ENCODE results near the gene SLC22A23. TPM values are rescaled to one million over a fixed set of nuclear protein-coding genes. Genes with fewer than 3 reads are reported as not detected.

Gene SLC22A23
- total and polyA plus RNA-seq, 2 experiments from 2014 or later: 2.4 to 7.3 TPM

DNA sequence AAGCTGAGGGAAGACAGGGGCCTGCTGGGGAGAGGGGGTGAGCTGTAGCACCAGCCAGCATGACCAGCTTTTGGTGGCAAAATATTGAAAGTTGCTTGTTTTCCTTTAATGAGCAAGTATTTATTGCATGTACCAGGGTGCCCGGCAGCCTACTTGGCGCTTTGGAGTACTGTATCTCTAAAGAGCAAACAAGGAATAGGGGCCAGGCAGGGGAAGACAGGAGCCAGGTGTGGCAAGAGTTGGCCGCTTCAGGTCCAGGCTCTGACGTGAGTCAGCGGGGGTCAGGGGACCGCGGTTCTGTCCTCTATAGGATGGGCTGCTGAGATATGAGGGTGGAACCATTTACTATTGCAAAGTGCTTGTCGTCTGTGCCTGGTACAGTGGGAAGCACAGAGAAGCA lies 135.0 kb downstream of the SLC22A23 start:
- DNase-seq: no peak
- Histone ChIP-seq H3K27ac (no peak overlapping the region), H3K9me3 (ENCODE audit: low read depth) (no peaks in the 10 kb centered on the region), H3K79me2 (ENCODE audit: insufficient read depth) (no peaks in the 10 kb centered on the region), H4K20me1 (ENCODE audit: insufficient read depth) (no peaks in the 10 kb centered on the region), H3K4me1 (ENCODE audit: insufficient read depth) (peaks cover 23% of the 10 kb centered on the region), H3K4me2 (ENCODE audit: unreplicated experiment) (no peak overlapping the region), H2AFZ (no peak overlapping the region), H3F3A (ENCODE audit: insufficient read depth) (peaks cover 23% of the 10 kb centered on the region), H3K9ac (no peak overlapping the region), H3K27me3 (replicated peaks; ENCODE audit: insufficient read depth) (no peaks in the 10 kb centered on the region), H3K36me3 (ENCODE audit: low read depth) (no peaks in the 10 kb centered on the region), H3K9me2 (ENCODE audit: insufficient read depth) (no peaks in the 10 kb centered on the region), H3K4me3 (no peak overlapping the region)
- no peak for TF ChIP-seq EZH2 (IDR thresholded peaks at IDR 0.05; ENCODE audit: insufficient read depth, poor library complexity, severe bottlenecking)
- TF ChIP-seq EZH2phosphoT487 (IDR thresholded peaks at IDR 0.05; ENCODE audit: insufficient read depth, low read depth): no peak
- in situ Hi-C loops (cut with MboI): no loop called here
- WGBS, 2 experiments (ENCODE audit: low coverage in 1 of 2, low lambda C conversion rate in 2 of 2, missing lambda C conversion rate in 2 of 2): 96 to 99% methylated on average over 8 of the region's 8 CpGs

- no peak for TF ChIP-seq EZH2phosphoT487 (IDR thresholded peaks at IDR 0.05; ENCODE audit: insufficient read depth, low read depth)
- TF ChIP-seq EZH2 (IDR thresholded peaks at IDR 0.05; ENCODE audit: insufficient read depth, poor library complexity, severe bottlenecking): no peak
- 94 to 97% methylated on average over 11 of the region's 11 CpGs for WGBS, 2 experiments (ENCODE audit: low coverage in 1 of 2, low lambda C conversion rate in 2 of 2, missing lambda C conversion rate in 2 of 2)
- H2AFZ ChIP-seq: no peak overlapping the region
- H3K27ac ChIP-seq: no peak overlapping the region
- no peaks in the 10 kb centered on the region for H3K79me2 ChIP-seq (ENCODE audit: insufficient read depth)
- no peak overlapping the region for H3K9ac ChIP-seq
- no peaks in the 10 kb centered on the region for H3K9me3 ChIP-seq (ENCODE audit: low read depth)
- H3K9me2 ChIP-seq (ENCODE audit: insufficient read depth): no peaks in the 10 kb centered on the region
- no peak overlapping the region for H3K4me3 ChIP-seq
- H4K20me1 ChIP-seq (ENCODE audit: insufficient read depth): no peaks in the 10 kb centered on the region
- H3K27me3 ChIP-seq (replicated peaks; ENCODE audit: insufficient read depth): no peaks in the 10 kb centered on the region
- DNase-seq: no peak
- peaks cover 23% of the 10 kb centered on the region for H3F3A ChIP-seq (ENCODE audit: insufficient read depth)
- peaks cover 23% of the 10 kb centered on the region for H3K4me1 ChIP-seq (ENCODE audit: insufficient read depth)
- no peaks in the 10 kb centered on the region for H3K36me3 ChIP-seq (ENCODE audit: low read depth)
- H3K4me2 ChIP-seq (ENCODE audit: unreplicated experiment): no peak overlapping the region
- in situ Hi-C loops (cut with MboI): no loop called here
Observed at GRCh38 chr6:3321042-3321441, 135.8 kb downstream of the SLC22A23 start.

GRCh38 chr6:3320238-3320811 lies 136.5 kb downstream of the SLC22A23 start:
- H3K9me2 ChIP-seq (ENCODE audit: insufficient read depth): no peaks in the 10 kb centered on the region
- H3F3A ChIP-seq (ENCODE audit: insufficient read depth): peaks cover 17% of the 10 kb centered on the region
- H4K20me1 ChIP-seq (ENCODE audit: insufficient read depth): no peaks in the 10 kb centered on the region
- H2AFZ ChIP-seq: no peak overlapping the region
- H3K36me3 ChIP-seq (ENCODE audit: low read depth): no peaks in the 10 kb centered on the region
- no peak overlapping the region for H3K4me3 ChIP-seq
- WGBS, 2 experiments (ENCODE audit: low coverage in 1 of 2, low lambda C conversion rate in 2 of 2, missing lambda C conversion rate in 2 of 2): 82 to 84% methylated on average over 7 of the region's 7 CpGs
- in situ Hi-C loops (cut with MboI): no loop called here
- TF ChIP-seq EZH2phosphoT487 (IDR thresholded peaks at IDR 0.05; ENCODE audit: insufficient read depth, low read depth) (no peak), EZH2 (IDR thresholded peaks at IDR 0.05; ENCODE audit: insufficient read depth, poor library complexity, severe bottlenecking) (no peak)
- H3K4me2 ChIP-seq (ENCODE audit: unreplicated experiment): no peak overlapping the region
- H3K9ac ChIP-seq: no peak overlapping the region
- H3K4me1 ChIP-seq (ENCODE audit: insufficient read depth): peaks cover 18% of the 10 kb centered on the region
- H3K27me3 ChIP-seq (replicated peaks; ENCODE audit: insufficient read depth): no peaks in the 10 kb centered on the region
- no peaks in the 10 kb centered on the region for H3K9me3 ChIP-seq (ENCODE audit: low read depth)
- no peak overlapping the region for H3K27ac ChIP-seq
- H3K79me2 ChIP-seq (ENCODE audit: insufficient read depth): no peaks in the 10 kb centered on the region
- DNase-seq: no peak

DNA sequence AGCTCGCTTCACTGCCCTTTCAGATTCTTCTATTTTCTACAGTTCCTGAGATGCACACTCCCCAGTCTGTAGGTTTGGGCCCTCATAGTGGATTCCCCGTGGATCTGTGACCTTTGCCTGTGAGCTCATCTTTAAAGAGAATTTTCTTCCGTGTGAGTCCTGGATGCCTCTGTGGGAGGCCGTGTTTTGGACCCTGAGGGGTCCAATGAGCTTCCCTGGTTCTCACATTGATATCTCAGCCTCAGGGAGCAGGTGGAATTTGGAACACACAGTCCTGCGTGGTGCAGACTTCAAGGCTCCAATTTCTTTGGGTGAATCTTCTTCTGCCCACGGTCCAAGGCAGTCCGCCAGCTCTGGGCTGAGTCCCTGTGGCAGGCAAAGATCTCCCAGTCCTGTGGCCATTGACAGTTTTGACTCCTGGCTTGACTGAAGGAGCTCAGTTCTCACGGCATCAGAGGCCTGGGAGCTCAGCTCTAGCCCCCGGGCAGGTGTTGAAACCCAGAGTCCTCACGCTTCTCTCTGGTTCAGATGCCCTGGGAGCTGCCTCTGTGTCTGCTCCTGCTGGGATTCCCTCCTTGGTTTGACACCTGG lies 137.1 kb downstream of the SLC22A23 start:
- 80 to 86% methylated on average over 9 to 10 of the region's 10 CpGs for WGBS, 2 experiments (ENCODE audit: low coverage in 1 of 2, low lambda C conversion rate in 2 of 2, missing lambda C conversion rate in 2 of 2)
- Histone ChIP-seq H3K4me2 (ENCODE audit: unreplicated experiment) (no peak overlapping the region), H2AFZ (no peak overlapping the region), H3K9ac (no peak overlapping the region), H3K9me2 (ENCODE audit: insufficient read depth) (no peaks in the 10 kb centered on the region), H3K4me1 (ENCODE audit: insufficient read depth) (peaks cover 11% of the 10 kb centered on the region), H3K27ac (no peak overlapping the region), H3K27me3 (replicated peaks; ENCODE audit: insufficient read depth) (no peaks in the 10 kb centered on the region), H4K20me1 (ENCODE audit: insufficient read depth) (no peaks in the 10 kb centered on the region), H3K4me3 (no peak overlapping the region), H3F3A (ENCODE audit: insufficient read depth) (peaks cover 11% of the 10 kb centered on the region), H3K36me3 (ENCODE audit: low read depth) (no peaks in the 10 kb centered on the region), H3K9me3 (ENCODE audit: low read depth) (no peaks in the 10 kb centered on the region), H3K79me2 (ENCODE audit: insufficient read depth) (no peaks in the 10 kb centered on the region)
- DNase-seq: no peak
- TF ChIP-seq EZH2 (IDR thresholded peaks at IDR 0.05; ENCODE audit: insufficient read depth, poor library complexity, severe bottlenecking): no peak
- no peak for TF ChIP-seq EZH2phosphoT487 (IDR thresholded peaks at IDR 0.05; ENCODE audit: insufficient read depth, low read depth)
- in situ Hi-C loops (cut with MboI): no loop called here
